ENCODE results near the gene SKP1.
A peak's percentile ranks its signal among the peaks of the same experiment; 100 is the strongest.
"Not testable (repeated sequence)": the region's sequence is repeated elsewhere in the genome, so short reads cannot be mapped to it uniquely, and the experiment has no call there.

SKP1 gene

GRCh38 chr5:134161513-134162395, 15.0 kb downstream of the SKP1 start:
- DNase-seq (ENCODE audit: insufficient read length, low spot score): no peak
- no peak for FAIRE-seq
- no peak for TF ChIP-seq POLR2A (IDR thresholded peaks at IDR 0.05; ENCODE audit: low read depth, low read length)

DNA sequence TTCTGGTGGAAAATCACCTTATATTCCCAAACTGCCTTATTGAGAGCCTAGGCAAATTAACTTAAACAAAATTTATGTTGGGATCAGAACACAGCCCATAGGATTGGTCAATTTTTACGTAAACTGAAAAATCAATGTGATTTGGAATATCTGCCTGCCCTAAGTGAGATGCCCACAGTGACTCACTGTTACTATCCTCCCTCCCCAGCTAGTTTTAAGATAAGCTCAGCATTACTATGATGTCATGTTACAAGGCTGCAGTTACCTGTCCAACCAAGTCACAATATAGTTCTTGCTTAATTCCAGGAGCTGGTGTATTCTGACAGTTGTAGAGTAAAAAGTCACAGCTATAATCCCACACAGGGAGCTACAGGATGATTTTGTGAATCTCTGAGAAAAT, 23.1 kb downstream of the SKP1 start:
- FAIRE-seq (no peak), DNase-seq (ENCODE audit: insufficient read length, low spot score) (no peak)
- TF ChIP-seq POLR2A (IDR thresholded peaks at IDR 0.05; ENCODE audit: low read depth, low read length): no peak

GRCh38 chr5:134153241-134153640, 23.5 kb downstream of the SKP1 start:
- TF ChIP-seq POLR2A (IDR thresholded peaks at IDR 0.05; ENCODE audit: low read depth, low read length): no peak
- FAIRE-seq (no peak), DNase-seq (ENCODE audit: insufficient read length, low spot score) (no peak)

GRCh38 chr5:134152173-134152832, 24.4 kb downstream of the SKP1 start:
- DNase-seq (ENCODE audit: insufficient read length, low spot score); FAIRE-seq: not testable (repeated sequence)

- DNase-seq (ENCODE audit: insufficient read length, low spot score) (no peak), FAIRE-seq (no peak)
- no peak for TF ChIP-seq POLR2A (IDR thresholded peaks at IDR 0.05; ENCODE audit: low read depth, low read length)
Observed at GRCh38 chr5:134151723-134152122, 25.0 kb downstream of the SKP1 start.

DNA sequence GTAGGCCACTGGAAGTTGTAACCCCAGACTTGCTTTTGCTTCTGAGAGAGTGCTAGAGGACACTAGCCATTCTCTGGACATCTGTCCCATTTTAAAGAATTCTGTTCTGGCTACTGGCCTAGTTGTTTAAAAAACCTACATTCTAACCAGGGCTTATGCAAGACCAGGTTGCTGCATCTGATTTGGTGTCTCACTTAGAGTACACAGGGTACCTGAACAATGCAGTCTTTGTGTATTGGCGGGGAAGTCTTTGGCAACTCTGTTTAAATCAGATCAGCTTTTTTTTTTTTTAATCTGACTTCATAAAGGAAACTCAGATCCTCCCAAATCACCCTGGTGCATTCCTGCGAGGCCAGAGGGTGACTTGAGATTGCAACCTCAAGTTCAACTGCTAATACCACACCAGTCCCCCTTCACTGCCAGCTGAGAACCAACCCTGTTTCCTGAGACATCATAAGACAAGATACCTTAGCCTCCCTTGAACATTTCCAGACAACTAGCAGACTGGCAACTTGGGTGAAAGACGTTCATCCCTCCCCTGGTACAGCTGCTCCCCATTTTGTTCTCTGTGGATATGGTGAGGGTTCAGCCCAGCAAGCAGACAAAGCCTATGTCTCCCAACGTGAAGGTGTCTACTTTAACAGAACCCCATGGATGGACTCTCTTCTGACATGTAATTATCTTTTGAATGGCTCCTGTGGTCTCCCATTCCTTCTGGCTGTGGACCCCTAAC, 27.0 kb downstream of the SKP1 start:
- no peak for FAIRE-seq
- DNase-seq (ENCODE audit: insufficient read length, low spot score): no peak
- no peak for TF ChIP-seq POLR2A (IDR thresholded peaks at IDR 0.05; ENCODE audit: low read depth, low read length)

- FAIRE-seq: no peak
- no peak for DNase-seq (ENCODE audit: insufficient read length, low spot score)
- no peak for TF ChIP-seq POLR2A (IDR thresholded peaks at IDR 0.05; ENCODE audit: low read depth, low read length)
Observed at GRCh38 chr5:134148986-134149539, 27.7 kb downstream of the SKP1 start.

GRCh38 chr5:134148316-134148715, 28.4 kb downstream of the SKP1 start:
- FAIRE-seq: no peak
- no peak for DNase-seq (ENCODE audit: insufficient read length, low spot score)
- TF ChIP-seq POLR2A (IDR thresholded peaks at IDR 0.05; ENCODE audit: low read depth, low read length): no peak

DNA sequence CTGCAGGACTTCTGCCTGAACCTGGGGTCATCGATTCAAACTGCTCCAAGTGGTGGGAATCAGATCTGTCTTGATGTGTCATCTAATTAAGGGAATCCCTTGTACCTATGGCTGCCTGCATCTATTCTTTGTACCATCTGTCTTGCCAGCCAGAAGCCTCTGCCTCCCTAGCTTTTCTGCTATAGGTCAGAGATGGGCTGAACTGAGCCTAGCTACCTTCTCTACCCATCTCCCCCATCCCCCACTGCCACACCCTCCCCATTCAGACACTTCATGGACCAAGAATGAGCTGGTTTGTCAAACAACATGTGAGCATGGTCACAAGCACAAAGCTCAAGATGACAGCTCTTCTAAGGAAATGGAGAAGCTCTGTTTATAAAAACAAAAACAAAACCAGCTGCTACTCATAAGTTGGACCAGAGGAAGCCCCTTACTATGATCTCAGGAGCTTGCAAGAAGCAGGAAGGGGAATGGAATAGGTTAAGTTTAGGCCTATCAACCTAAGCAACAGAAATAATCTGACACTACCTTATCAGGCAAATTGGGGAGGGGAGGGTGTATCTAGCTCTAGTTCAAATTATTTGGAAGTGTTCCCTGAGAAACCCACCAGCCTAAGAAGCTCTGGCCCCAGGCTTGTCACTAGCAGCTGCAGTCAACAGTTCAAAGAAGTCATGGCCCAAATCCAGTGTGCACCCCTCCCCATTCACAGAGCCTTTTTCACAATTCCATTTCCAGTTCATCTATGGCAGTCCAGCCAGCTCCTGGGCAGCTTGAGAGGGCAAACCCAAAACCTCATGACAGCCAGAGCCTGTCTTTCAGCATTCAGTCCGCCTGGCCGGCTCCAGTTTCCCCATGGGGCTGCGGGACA, 29.9 kb downstream of the SKP1 start:
- no peak for FAIRE-seq
- no peak for DNase-seq (ENCODE audit: insufficient read length, low spot score)
- TF ChIP-seq POLR2A (IDR thresholded peaks at IDR 0.05; ENCODE audit: low read depth, low read length): no peak

- TF ChIP-seq POLR2A (IDR thresholded peaks at IDR 0.05; ENCODE audit: low read depth, low read length): no peak
- FAIRE-seq (no peak), DNase-seq (ENCODE audit: insufficient read length, low spot score) (peak; percentile 36)
Observed at GRCh38 chr5:134145779-134146581, 30.8 kb downstream of the SKP1 start.

- no peak for TF ChIP-seq POLR2A (IDR thresholded peaks at IDR 0.05; ENCODE audit: low read depth, low read length)
- DNase-seq (ENCODE audit: insufficient read length, low spot score) (no peak), FAIRE-seq (no peak)
Observed at GRCh38 chr5:134145041-134145757, 31.6 kb downstream of the SKP1 start.

All from H54 (cell line).